HG02588 (cell line): ENCODE measurements around the gene RARS1.
"Not testable (repeated sequence)": the region's sequence is repeated elsewhere in the genome, so short reads cannot be mapped to it uniquely, and the experiment has no call there.

Experiments
- ATAC-seq: cut with Tn5 transposase; IDR thresholded peaks from one replicate; pipeline ENCODE4 v1.9.1; 2021; ENCODE audit warnings: mild to moderate bottlenecking, moderate library complexity; ENCODE audit not compliant: unreplicated experiment

RARS1 gene

GRCh38 chr5:168480601-168481000 is 5.7 kb upstream of the RARS1 start:
- no peak for ATAC-seq

DNA sequence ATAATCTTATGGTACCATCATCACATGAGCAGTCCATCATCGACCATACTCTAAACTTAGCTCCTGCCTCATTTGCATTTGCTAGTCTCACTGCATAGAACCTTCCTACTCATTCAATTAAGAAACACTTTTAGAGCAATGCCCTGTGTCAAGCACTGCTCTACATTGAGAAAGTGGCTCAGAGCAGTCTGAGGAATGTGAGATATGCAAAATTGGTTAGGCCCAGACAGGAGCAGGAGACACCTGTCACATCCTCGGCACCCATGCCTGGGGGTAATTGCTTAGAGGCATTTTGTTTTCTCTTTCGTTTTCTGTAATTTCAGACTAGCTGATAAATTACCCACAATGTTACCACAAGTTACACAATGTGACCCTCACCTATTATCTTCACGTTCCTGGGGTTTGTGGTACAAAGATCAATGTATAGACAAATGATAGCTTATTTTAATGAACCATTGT is 4.9 kb upstream of the RARS1 start:
- ATAC-seq, result peak; percentile 93

DNA sequence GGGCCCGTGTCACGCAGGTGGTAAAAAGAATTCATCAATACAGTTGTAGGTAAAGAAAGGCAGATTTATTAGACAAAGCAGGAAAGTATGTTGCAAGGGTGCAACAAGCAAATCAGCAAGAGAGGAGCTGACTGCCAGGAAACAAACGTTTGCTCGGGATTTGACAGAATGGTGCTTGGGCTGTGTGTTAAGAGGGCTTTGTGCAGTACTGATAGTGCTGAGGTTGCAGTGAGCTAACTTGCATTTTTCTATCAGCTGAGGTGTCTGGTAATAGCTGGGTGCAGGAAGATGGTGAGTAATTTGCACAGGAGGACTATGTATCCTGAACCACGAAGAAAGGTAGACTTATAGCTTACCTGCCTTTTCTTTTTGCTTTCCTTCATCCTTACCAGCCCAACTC is 3.9 kb upstream of the RARS1 start:
- no peak for ATAC-seq

DNA sequence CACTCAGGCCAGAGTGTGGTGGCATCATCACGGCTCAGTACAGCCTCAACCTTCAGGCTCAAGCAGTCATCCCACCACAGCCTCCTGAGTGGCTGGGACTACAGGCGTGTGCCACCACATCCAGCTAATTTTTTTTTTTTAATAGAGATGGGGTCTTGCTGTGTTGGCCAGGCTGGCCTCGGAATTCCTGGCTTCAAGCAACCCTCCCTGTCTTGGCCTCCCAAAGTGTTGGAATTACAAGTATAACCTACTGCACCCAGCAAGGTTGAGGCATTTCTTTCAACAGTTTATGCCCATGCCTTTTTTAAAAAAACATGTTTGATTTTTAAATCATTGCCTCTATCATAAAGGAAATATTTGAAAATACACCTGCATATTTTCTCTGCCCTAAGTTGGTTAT is 2.8 kb downstream of the RARS1 start:
- no peak for ATAC-seq

DNA sequence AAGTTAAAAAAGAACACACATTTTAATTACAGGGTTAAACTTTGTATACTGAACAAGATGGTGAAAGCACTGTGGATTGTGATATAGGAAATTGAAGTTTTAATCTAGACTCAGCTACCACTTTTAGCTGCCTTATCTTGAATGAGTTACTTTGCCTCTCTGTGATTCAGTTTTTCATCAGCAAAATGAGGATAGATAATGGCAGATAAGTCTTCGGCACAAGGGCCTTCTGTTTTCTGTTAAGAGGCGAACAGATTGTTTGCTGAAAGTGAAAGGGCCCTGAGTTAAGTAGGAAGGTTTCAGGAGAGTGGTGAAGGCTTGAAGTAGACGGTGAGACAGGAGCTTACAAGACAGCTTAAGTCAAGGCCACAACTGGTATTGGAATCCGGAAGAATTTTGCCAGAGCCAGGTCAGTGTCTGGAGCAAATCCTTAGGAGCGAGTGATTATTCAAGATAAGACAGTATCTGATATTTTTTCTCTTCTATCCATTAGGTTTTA is 7.8 kb downstream of the RARS1 start:
- ATAC-seq, result no peak

GRCh38 chr5:168502563-168503237 is 16.4 kb downstream of the RARS1 start:
- ATAC-seq, result no peak

DNA sequence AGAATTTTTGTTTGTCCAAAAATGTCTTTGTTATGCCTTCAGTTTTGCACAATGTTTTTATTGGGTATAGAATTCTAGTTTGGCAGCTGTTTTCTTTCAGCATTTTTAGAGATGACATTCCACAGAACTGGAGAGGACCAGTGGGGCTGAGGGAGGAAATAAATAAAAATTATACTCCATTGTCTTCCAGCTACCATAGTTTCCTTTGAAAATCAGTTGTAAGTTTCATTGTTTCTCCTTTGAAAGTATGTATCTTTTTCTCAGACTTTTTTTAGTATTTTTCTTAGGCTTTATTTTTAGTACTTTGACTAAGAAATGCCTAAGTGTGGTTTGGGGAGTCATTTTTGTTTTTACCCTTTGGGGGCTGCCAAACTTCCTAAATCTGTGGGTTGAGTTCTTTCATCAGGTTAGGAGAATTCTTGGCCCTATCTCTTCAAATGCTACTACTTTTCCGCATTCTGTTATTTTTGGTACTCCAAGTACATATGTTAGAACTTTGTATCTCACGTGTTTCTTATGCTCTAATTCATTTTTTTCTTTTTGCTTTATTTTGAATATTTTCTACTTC is 27.7 kb downstream of the RARS1 start:
- no peak for ATAC-seq

DNA sequence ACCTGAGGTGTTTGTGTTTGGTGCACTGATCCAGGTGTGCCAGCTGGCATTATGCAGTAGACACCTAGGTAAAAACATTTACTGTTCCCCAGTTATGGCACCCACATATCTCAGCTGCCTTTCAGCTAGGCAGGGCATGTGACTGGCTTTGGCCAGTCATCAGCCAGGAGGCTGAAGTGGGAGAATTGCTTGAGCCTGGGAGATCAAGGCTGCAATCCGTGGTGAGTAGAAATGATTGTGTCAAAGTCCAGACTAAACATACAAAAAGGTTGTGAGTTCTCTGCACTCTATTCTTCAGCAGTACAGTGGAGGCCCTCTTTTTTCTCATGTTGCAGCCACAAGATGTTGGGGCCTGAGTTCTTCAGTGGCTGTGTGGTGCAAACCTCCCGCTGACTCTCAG is 39.6 kb downstream of the RARS1 start:
- ATAC-seq, result no peak

- no peak for ATAC-seq
Observed at GRCh38 chr5:168527756-168528295, 41.6 kb downstream of the RARS1 start.

DNA sequence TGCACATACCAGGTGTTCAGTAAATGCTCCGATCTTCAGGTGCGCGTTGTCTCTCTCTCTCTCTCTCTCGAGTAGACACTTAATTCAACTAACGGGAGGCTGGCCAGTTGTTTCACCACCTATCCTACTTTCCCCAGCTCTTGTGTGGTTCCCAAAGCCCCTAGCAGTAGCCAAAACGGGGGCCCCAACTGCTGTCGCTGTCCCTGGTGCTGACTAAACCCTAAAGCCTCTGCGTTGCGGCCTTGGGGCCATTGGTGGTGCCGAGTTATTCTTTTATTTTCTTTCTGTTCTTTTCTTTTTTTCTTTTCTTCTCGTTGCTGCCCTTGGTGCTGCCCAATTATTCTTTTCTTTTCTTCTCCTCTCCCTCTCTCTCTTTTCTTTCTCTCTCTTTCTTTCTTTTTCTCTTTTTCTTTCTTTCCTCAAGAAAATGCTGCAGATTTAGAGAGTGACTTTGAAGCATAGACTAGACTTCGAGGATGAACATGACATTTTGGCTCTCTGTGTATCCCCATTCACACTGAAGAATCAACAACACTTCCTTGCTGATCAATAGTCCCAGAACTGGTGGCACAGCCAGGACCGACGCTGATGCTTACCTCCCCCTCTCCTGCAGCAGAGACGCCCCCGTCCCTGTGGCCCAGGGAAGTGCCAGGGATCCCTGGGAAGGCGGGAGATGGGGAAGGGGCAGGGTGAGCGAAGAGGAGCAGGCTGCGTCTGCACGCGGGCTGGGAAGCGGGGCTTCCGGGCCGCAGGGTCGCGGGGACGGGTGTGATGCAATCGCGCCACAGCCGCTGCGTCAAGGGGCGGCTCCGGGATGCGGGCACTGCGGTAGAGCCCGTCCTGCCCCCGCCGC is 42.5 kb downstream of the RARS1 start, which contains the start of gene FBLL1:
FBLL1 (plus strand) TSS at position 785 of the 853 bp plus-strand sequence. CDS start 200 bp downstream, outside the sequence.
- no peak for ATAC-seq

DNA sequence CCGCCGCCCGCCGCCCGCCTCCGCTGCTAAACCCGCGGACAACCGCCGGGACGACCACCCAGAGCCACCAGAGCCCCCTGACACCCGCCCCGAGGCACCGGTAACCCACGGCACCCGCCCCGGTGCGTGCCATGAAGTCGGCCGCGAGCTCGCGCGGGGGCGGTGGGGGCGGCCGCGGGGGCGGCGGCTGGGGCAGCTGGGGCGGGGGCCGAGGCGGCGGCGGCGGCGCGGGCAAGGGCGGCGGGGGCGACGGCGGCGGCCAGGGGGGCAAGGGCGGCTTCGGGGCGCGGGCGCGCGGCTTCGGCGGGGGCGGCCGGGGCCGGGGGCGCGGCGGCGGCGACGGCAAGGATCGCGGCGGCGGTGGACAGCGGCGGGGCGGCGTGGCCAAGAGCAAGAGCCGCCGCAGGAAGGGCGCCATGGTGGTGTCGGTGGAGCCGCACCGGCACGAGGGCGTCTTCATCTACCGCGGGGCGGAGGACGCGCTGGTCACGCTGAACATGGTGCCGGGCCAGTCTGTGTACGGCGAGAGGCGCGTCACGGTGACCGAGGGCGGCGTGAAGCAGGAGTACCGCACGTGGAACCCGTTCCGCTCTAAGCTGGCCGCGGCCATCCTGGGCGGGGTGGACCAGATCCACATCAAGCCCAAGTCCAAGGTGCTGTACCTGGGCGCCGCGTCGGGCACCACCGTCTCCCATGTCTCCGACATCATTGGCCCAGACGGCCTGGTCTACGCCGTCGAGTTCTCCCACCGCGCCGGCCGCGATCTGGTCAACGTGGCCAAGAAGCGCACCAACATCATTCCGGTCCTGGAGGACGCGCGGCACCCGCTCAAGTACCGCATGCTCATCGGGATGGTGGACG is 43.3 kb downstream of the RARS1 start:
- no peak for ATAC-seq

GRCh38 chr5:168530621-168531150 is 44.4 kb downstream of the RARS1 start:
- ATAC-seq, result no peak

DNA sequence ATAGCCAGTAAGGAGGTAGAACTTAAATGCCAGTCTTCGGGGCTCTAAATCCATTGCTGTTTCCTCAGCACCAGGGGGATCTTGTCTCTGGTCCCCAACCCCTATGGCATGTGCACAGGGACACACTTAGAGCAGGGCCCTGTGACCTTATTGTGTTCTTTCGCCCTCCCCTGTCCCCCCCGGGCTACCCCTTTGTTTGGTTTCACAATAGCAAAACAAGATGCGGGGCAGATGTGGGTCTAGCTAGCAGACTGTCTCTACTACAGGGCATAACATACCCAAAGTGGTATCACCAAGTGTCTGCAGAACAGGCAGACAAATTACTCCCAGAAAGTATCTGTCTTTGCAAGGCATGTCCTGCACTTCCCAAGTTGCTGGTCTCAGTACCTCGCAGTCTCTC is 44.9 kb downstream of the RARS1 start:
- no peak for ATAC-seq

DNA sequence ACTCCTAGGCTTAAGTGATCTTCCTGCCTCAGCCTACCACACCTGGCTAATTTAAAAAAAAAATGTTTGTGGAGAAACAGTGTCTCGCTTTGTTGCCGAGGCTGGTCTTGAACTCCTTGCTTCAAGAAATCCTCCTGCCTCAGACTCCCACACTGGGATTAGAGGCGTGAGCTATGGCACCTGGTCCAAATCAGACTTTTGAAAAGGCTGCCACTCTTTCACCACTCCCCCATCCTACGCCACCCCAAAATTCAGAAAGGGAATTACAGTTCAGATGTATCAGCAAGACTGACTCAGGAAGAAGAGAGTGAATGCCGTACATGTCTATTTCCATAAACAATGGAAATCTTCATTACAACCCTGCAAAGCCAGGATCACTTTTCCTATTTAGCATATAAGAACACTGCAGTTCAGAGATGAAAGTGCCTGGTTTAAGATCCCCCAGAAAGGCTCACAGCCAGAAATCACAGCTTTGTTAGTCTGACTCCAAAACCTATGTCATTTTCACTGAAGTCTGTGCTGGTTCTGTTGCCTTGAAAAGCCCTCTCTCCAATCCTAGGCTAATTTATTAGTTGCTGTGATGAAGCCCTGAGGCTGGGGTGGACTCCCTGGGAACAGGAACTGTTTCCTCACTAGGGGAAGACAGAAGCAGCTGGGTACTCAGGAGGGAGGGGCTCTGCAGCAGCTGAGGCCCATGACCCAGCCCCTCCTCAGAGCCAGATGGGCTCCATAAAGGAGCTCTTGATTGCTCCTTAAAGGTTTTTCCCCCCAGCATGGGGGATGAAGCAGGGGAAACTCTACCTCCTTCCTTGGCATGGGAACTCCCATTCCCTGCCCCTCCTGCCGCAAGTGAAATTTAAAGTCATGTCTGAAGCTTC is 46.0 kb downstream of the RARS1 start:
- no peak for ATAC-seq

DNA sequence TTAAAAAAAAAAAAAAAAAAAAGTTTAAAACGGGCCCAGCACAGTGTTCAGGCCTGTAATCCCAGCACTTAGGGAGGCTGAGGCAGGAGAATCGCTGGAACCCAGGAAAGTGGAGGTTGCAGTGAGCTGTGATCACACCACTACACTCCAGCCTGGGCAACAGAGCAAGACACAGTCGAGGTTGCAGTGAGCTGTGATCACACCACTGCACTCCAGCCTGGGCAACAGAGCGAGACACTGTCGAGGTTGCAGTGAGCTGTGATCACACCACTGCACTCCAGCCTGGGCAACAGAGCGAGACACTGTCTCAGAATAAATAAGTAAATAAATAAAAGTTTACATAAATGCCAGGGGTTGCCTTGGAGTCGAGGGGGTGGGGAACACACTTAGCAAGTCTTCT is 48.1 kb downstream of the RARS1 start:
- not testable (repeated sequence) for ATAC-seq

DNA sequence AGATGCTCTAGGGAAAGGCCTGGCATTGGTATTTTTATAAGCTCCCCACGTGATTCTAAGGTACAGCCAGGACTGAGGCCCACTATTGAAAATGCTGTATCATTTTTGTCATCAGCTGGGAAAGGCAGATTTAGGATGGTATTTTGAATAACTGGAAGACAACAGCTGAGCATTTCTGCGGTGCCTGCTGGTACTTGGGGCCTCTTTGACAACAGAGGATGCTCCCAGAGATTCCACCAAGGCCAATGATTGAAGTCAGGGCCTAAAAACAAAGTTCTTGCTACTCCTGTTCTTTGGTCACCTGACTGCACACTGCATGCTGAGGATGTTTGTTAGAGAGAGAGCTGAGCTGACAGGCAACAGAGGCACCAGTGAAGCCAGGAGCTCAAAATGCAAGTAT is 50.9 kb downstream of the RARS1 start:
- no peak for ATAC-seq

- ATAC-seq, result no peak
Observed at GRCh38 chr5:168549554-168549953, 63.3 kb downstream of the RARS1 start.

- no peak for ATAC-seq
Observed at GRCh38 chr5:168550656-168551055, 64.4 kb downstream of the RARS1 start.

DNA sequence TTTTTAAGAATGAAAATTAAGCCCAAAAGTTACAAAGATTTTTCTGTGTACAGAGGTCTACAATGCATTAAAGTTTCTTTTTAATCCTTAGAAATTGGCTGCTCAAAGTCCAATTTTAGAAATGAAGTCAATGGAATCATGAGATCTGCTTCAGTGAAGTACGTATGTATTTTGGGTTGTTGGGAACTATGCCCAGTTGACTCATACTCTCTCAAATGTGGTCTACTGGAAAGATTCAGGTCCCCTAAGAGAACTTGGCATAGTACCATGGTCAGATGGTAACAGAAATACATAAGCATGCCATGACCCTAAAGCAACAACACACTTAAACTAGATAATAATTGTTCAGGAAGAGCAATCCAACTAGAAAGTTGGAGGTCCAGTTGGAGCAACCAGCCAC is 65.9 kb downstream of the RARS1 start:
- no peak for ATAC-seq
